GM12878 (cell line): Measurements from ENCODE around the gene SAFB. TPM values are rescaled to one million over a fixed set of nuclear protein-coding genes. Genes with fewer than 3 reads are reported as not detected.
A peak's percentile ranks its signal among the peaks of the same experiment; 100 is the strongest.

Source experiments
- ATAC-seq: fragments of 200-7000 bp; cut with Tn5 transposase; 3 replicates; pipeline ENCODE4 v1.9.1; 2020; ENCODE audit warnings: mild to moderate bottlenecking, moderate library complexity
- BruUV-seq: library from RNA; stranded (reverse); fragments of 400-500 nt; replicated peaks from 2 replicates; lab custom pipeline; 2021; lab: Mats Ljungman, UMichigan
- CTCF ChIA-PET: fragments of 300-600 bp; sonication (Branson Sonifier 250); formaldehyde crosslinking; extraction: SDS; loops from one replicate; lab custom pipeline; 2021; ENCODE audit warnings: inconsistent platforms; lab: Yijun Ruan, JAX
- POLR2A ChIA-PET: fragments of 350-600 bp; formaldehyde crosslinking; extraction: SDS; loops from one replicate; lab custom pipeline; 2021; ENCODE audit warnings: inconsistent platforms; lab: Charles Lee
- RAD21 ChIA-PET: fragments of 300-600 bp; sonication (Branson Sonifier 250); formaldehyde crosslinking; loops from one replicate; lab custom pipeline; 2023; ENCODE audit warnings: antibody characterized with exemption; ENCODE audit not compliant: unreplicated experiment; lab: Charles Lee
- SMC1A ChIA-PET: fragments of 300-600 bp; sonication (Branson Sonifier 250); formaldehyde crosslinking; loops from one replicate; lab custom pipeline; 2023; ENCODE audit not compliant: unreplicated experiment, uncharacterized antibody; lab: Charles Lee
- DNase-seq: peaks from one replicate; pipeline ENCODE4 v3.0.0-alpha.2; 2011; ENCODE audit warnings: low read depth, low spot score
- FAIRE-seq: peaks from 3 replicates; lab custom pipeline; 2011; peaks lifted over from hg19 to GRCh38; lab: Jason Lieb, UNC
- H2AFZ ChIP-seq: 2 replicates; pipeline ENCODE4 v1.6.0; 2011; ENCODE audit warnings: low read depth, low read length, control low read depth; ENCODE audit not compliant: control insufficient read depth
- H3K27ac ChIP-seq: 2 replicates; pipeline ENCODE4 v1.5.1; 2011; ENCODE audit warnings: control low read depth; ENCODE audit not compliant: control insufficient read depth, insufficient read depth
- H3K27me3 ChIP-seq, 2 experiments: replicated peaks in 1 of 2; 2 replicates each; pipeline versions ENCODE4 v1.6.0 to v1.6.1; 2011; ENCODE audit warnings: low read length in 1 of 2; ENCODE audit not compliant: control insufficient read depth in 2 of 2, insufficient read depth in 2 of 2
- H3K36me3 ChIP-seq, 2 experiments: 2 replicates each; pipeline ENCODE4 v1.5.1; 2011; ENCODE audit warnings: low read length in 1 of 2; ENCODE audit not compliant: control insufficient read depth in 2 of 2, insufficient read depth in 2 of 2
- H3K4me1 ChIP-seq: 2 replicates; pipeline ENCODE4 v1.6.1; 2011; ENCODE audit warnings: mild to moderate bottlenecking, low read length, moderate library complexity, mixed read lengths; ENCODE audit not compliant: control insufficient read depth, insufficient read depth
- H3K4me2 ChIP-seq: 2 replicates; pipeline ENCODE4 v1.6.0; 2011; ENCODE audit warnings: control low read depth; ENCODE audit not compliant: control insufficient read depth, insufficient read depth
- H3K4me3 ChIP-seq: fragments of 200-600 bp; sonication (generic); 2 replicates; pipeline ENCODE4 v1.5.1; 2016
- H3K79me2 ChIP-seq: 2 replicates; pipeline ENCODE4 v1.6.0; 2011; ENCODE audit warnings: low read length; ENCODE audit not compliant: control insufficient read depth, insufficient read depth
- H3K9ac ChIP-seq: 2 replicates; pipeline ENCODE4 v1.8.0; 2011; ENCODE audit warnings: low read length, control low read depth, mixed read lengths; ENCODE audit not compliant: control insufficient read depth, insufficient read depth
- H3K9me3 ChIP-seq: replicated peaks from 3 replicates; pipeline ENCODE4 v1.5.1; 2011; ENCODE audit warnings: mild to moderate bottlenecking, low read length; ENCODE audit not compliant: control insufficient read depth, insufficient read depth
- H4K20me1 ChIP-seq: 2 replicates; pipeline ENCODE4 v1.6.0; 2011; ENCODE audit not compliant: control insufficient read depth, insufficient read depth
- POLR2AphosphoS5 ChIP-seq: IDR thresholded peaks from 2 replicates; pipeline ENCODE4 v1.6.1; 2011; ENCODE audit warnings: mild to moderate bottlenecking, low read length, inconsistent platforms
- RUNX3 ChIP-seq: IDR thresholded peaks from 2 replicates; pipeline ENCODE4 v1.6.1; 2012; ENCODE audit warnings: low read length, inconsistent platforms
- SIN3A ChIP-seq: IDR thresholded peaks from 2 replicates; pipeline ENCODE4 v1.6.1; 2012; ENCODE audit warnings: low read depth, low read length, improper control_type of control experiment
- WGBS: methylation state at CpG from one replicate; pipeline ENCODE4 v1.1.6; 2016; ENCODE audit warnings: low lambda C conversion rate; ENCODE audit not compliant: insufficient replicate concordance, insufficient coverage; ENCODE audit errors: missing lambda C conversion rate; 5-methylcytosine and 5-hydroxymethylcytosine counted together
- in situ Hi-C: fragments of 300-500 bp; cut with MboI; formaldehyde crosslinking; loops from 9 replicates; pipeline ENCODE4 v1.14.3; 2018; ENCODE audit warnings: mixed read lengths
- intact Hi-C: fragments of 100-400 bp; cut with micrococcal nuclease; formaldehyde crosslinking; loops from one replicate; pipeline ENCODE4 v1.14.2; 2022; ENCODE audit not compliant: unreplicated experiment
- polyA plus RNA-seq, 11 experiments: library from polyadenylated mRNA; depleted of rRNA in 4 of 11; unstranded in 6 of 11; stranded (reverse) in 5 of 11; fragments of >200 nt; fragmentation: Nextera tagmentation in 4 of 11; fragmentation: Illumina TruSeq in 1 of 11; extraction: Ambion mirVana in 4 of 11; extraction: Trizol in 1 of 11; gene quantifications; 1 replicate in 1 of 11; 2 replicates in 10 of 11; pipeline versions ENCODE4 v1.2.1 to v1.2.3, GENCODE V29; 2011 to 2016; ENCODE audit warnings: inconsistent platforms in 2 of 11, missing spikeins in 2 of 11, low read depth in 1 of 11
- total RNA-seq, 4 experiments: library from RNA; depleted of rRNA in 3 of 4; stranded (reverse); fragments of >200 nt in 3 of 4; fragmentation: Illumina TruSeq in 1 of 4; extraction: Trizol in 1 of 4; gene quantifications; 2 replicates each; pipeline versions ENCODE4 v1.2.1 to v1.2.3, GENCODE V29; 2013 to 2021
- TF ChIP-seq, protein P1 (sequence below): IDR thresholded peaks from 2 replicates; pipeline ENCODE4 v1.6.1; 2011; ENCODE audit warnings: borderline replicate concordance, low read depth, mild to moderate bottlenecking, moderate library complexity, mixed read lengths, low read length; ENCODE audit not compliant: insufficient read depth; ENCODE audit errors: extremely low read length

The SAFB gene
- total and polyA plus RNA-seq, 10 of the 15 experiments (the other 5 are each of a cell fraction or from before 2014, with no cell fraction given) = 1.6 to 131 (median 61.2) TPM

DNA sequence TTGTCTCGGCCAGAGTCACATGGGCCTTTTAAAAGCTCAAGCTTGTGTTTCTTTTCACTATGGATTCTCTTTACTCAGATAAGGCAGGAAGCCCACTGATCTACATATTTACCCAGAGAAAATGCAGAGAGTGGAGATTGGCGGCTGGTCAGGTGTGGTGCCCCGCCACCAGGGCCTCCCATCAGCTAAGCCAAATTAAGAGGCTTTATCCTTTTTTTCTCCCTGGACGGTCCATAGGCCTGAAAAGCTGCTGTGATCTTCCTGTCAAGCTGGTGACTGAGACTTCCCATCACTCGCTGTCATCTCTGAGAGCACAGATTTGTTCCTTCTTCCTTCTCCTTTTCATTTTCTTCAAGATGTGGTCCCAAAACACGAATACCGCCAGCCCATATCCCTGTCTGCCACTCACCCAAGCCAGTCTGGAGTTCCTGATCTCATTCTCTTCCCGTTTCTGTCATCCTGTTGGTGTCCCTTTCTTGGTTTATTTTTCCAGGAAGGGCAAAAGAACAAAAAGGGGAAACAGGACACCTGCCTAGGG lies 1.9 kb downstream of the SAFB start:
- 17% methylated on average over 8 of the region's 8 CpGs for WGBS
- FAIRE-seq = no peak
- H3K4me2 ChIP-seq = peak overlapping the region; percentile 76
- peak overlapping the region; percentile 89 for H3K27ac ChIP-seq
- H2AFZ ChIP-seq = no peak overlapping the region
- in situ Hi-C loops = no loop called here
- SMC1A ChIA-PET = interaction anchor here (0.7 to 2.0 kb wide), 3 partner anchors 10 to 64 kb away, joined by 3 to 4 read pairs (median 3); no protein-coding TSS in a partner anchor
- 0 out of 2 replicates have a peak, but pooled peaks have one; percentile 28 for TF ChIP-seq SIN3A
- TF ChIP-seq, protein P1, sequence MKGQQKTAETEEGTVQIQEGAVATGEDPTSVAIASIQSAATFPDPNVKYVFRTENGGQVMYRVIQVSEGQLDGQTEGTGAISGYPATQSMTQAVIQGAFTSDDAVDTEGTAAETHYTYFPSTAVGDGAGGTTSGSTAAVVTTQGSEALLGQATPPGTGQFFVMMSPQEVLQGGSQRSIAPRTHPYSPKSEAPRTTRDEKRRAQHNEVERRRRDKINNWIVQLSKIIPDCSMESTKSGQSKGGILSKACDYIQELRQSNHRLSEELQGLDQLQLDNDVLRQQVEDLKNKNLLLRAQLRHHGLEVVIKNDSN = no peak
- TF ChIP-seq, all 136 proteins: peak for 1
- TSS peak; percentile 48 for BruUV-seq
- Histone ChIP-seq H3K79me2 (peaks cover 99% of the 10 kb centered on the region), H3K36me3 (peaks cover 4 to 29% of the 10 kb centered on the region in 2 experiments), H3K4me1 (peaks cover 31% of the 10 kb centered on the region), H3K9ac (peak overlapping the region; percentile 97), H3K9me3 (no peaks in the 10 kb centered on the region), H3K4me3 (peak overlapping the region; percentile 99), H3K27me3 (no peaks in the 10 kb centered on the region), H4K20me1 (peaks cover 11% of the 10 kb centered on the region)
- DNase-seq (no peak), ATAC-seq (no peak)
- POLR2A ChIA-PET = interaction anchor here (0.6 to 3.5 kb wide), 6 partner anchors 17 to 412 kb away, joined by 3 to 11 read pairs (median 4); no protein-coding TSS in a partner anchor
- intact Hi-C loops = loop anchor here (5.0 kb wide), 1 partner anchor 62 kb away; no protein-coding TSS in a partner anchor
- CTCF ChIA-PET = interaction anchor here (1.2 kb wide), 1 partner anchor 62 kb away, joined by 3 read pairs; no protein-coding TSS in a partner anchor
- RAD21 ChIA-PET = no interaction called here

DNA sequence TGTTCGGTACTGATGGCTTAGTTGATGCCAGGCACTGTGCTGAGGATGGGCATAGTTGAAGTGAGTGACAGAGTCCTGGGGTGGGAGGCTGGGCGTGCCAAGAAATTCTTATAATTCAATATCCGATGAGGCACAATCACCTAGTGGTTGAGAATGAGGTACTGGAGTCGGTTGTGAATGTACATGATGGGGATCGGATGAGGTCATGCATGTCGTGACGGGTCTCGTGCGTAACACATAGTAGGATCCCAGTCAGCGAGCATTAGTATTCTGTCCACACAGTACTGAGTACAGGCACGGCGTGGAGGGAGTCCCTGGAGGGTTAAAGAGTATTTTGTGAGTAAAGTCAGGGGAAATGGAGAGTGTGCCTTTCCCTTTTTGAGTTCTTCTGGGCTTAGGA lies 2.8 kb downstream of the SAFB start:
- Histone ChIP-seq H3K4me3 (peak overlapping the region; percentile 99), H3K4me2 (peak overlapping the region; percentile 76), H3K4me1 (peaks cover 31% of the 10 kb centered on the region), H3K36me3 (peaks cover 5 to 36% of the 10 kb centered on the region in 2 experiments), H3K79me2 (peaks cover 96% of the 10 kb centered on the region), H3K9ac (peak overlapping the region; percentile 97; the same call in 1 of the 2 replicates), H4K20me1 (peaks cover 11% of the 10 kb centered on the region), H3K27me3 (no peaks in the 10 kb centered on the region), H3K9me3 (no peaks in the 10 kb centered on the region)
- RAD21 ChIA-PET = no interaction called here
- POLR2A ChIA-PET = no interaction called here
- in situ Hi-C loops = no loop called here
- no peak for ATAC-seq
- intact Hi-C loops = no loop called here
- TF ChIP-seq RUNX3 = no peak
- TF ChIP-seq POLR2AphosphoS5 = peak; percentile 28; the same call in 1 of the 2 replicates
- TF ChIP-seq, all 136 proteins: peak for 1
- CTCF ChIA-PET = interaction anchor here (1.9 kb wide), 1 partner anchor 61 kb away, joined by 5 read pairs; no protein-coding TSS in a partner anchor
- FAIRE-seq (no peak), DNase-seq (no peak)
- Histone ChIP-seq H3K27ac (no peak overlapping the region), H2AFZ (no peak overlapping the region)
- SMC1A ChIA-PET = interaction anchor here (2.0 kb wide), 1 partner anchor 63 kb away, joined by 4 read pairs; no protein-coding TSS in a partner anchor
- 70% methylated on average over 12 of the region's 12 CpGs for WGBS
- no TSS peak for BruUV-seq
